GM19023 (cell line): ENCODE results near the gene ANKRD9.

Experiments
- ATAC-seq: cut with Tn5 transposase; IDR thresholded peaks from one replicate; pipeline ENCODE4 v1.9.1; 2021; ENCODE audit warnings: mild to moderate bottlenecking, moderate library complexity; ENCODE audit not compliant: unreplicated experiment

The ANKRD9 gene

DNA sequence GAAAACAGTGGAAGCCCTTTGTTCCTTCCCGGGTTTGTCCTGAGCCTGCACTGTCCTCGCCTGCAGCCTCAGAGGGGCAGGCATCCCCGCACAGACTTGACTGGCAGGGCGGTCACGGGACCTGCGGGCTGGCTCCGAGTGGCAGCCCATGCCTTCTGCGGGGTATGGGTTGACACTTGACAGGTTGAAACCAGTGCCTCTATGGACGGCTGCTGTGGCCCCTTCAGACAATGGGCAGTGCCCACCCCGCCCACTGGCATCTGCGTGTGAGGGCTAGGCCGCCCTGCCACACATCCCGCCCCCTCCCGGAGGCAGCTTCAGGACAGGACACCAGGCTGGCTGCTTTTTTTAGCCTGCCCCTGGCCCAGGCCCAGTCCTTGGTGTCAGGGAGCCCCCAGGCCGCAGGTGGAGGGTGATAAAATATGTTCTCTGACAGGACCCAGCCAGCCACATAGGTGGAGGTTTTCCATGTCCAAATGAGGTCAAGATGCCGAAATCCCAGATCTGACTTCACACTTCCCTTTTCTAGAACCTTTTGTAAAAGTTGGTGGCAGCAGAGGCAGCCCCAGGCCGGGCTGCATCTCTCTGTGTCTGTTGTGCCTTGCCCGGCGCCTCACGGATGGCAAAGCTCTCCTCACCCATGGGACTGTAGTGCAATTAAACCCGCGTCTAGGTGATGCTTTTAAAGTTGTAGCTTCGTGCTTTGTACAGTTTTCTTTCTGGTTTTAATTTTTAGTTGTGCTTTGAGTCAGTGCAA, 10.0 kb downstream of the ANKRD9 start:
- ATAC-seq = no peak

GRCh38 chr14:102498678-102499265, 10.8 kb downstream of the ANKRD9 start:
- no peak for ATAC-seq

GRCh38 chr14:102497998-102498677, 11.4 kb downstream of the ANKRD9 start:
- ATAC-seq = no peak

DNA sequence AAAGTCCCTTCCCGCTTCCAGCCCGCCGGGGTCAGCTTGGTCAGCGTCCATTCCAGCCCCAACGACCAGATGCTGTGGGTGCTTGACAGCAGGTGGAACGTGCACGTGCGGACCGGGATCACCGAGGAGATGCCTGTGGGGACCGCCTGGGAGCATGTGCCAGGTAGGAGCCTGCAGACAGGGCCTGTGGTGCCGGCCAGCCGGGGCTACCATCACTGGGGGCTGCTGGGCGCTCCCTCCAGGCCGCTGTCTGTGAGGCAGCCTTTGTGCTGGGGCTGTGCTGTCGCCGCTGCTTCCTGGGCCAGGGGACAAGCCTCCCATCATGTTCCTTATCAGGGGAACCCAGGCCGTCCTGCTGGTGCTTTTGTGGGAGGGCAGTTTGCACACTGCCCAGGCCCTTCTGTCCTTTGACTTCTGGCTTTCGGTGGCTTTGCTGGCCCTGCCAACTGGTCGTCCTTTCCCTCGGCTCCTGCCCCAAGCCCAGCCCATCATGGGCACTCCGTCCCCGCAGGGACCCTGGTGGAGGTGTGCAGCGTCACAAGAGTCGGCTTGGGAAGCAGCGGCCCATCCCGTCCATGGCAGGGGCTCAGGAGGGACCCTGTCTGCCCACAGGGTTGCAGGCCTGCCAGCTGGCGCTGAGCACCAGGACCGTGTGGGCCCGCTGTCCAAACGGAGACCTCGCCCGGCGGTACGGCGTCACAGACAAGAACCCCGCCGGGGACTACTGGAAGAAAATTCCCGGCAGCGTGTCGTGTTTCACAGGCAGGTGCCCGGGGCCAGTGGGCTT, 12.4 kb downstream of the ANKRD9 start:
- no peak for ATAC-seq

DNA sequence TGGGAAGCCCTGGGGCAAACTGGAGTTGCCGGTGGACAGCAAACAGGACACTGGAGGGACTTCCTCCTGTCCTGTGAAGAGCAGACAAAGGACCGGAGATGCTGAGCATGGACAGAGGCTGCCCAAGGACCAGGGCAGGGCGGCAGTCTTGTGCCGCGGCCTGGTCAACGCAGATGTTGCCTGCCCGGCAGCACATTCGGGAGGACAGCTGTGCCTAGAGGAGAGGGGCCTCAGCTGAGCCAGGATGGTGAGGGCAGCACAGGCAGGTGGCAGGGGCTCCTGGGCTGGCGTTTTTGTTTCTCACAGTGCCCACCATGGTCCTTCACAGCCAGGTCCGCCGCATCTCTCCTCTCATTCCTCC, 13.3 kb downstream of the ANKRD9 start:
- no peak for ATAC-seq

- no peak for ATAC-seq
These were observed 13.9 kb downstream of the ANKRD9 start for GRCh38 chr14:102495491-102496330.

DNA sequence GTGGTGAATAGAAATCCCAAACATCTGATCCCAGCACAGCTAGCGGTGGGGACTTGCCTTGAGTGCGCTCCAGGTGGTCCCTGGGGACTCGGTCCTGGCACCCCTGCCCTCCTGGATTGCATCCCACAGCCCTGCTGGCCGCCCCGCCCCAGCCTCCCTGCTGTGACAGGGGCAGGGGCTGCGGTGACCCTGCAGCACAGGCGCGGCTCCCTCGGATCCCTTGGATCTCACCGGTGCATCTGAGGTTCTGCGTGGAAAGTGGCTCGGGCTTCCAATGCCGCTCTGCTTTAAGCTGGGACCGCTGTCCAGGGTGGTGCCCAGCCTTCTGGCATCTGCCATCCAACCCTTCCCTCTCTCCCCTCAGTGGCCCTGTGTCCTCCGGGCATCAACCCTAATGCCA, 16.0 kb downstream of the ANKRD9 start:
- ATAC-seq = no peak

- ATAC-seq = no peak
These were observed 16.5 kb downstream of the ANKRD9 start for GRCh38 chr14:102493096-102493495.

- no peak for ATAC-seq
These were observed 17.1 kb downstream of the ANKRD9 start for GRCh38 chr14:102492531-102492910.

DNA sequence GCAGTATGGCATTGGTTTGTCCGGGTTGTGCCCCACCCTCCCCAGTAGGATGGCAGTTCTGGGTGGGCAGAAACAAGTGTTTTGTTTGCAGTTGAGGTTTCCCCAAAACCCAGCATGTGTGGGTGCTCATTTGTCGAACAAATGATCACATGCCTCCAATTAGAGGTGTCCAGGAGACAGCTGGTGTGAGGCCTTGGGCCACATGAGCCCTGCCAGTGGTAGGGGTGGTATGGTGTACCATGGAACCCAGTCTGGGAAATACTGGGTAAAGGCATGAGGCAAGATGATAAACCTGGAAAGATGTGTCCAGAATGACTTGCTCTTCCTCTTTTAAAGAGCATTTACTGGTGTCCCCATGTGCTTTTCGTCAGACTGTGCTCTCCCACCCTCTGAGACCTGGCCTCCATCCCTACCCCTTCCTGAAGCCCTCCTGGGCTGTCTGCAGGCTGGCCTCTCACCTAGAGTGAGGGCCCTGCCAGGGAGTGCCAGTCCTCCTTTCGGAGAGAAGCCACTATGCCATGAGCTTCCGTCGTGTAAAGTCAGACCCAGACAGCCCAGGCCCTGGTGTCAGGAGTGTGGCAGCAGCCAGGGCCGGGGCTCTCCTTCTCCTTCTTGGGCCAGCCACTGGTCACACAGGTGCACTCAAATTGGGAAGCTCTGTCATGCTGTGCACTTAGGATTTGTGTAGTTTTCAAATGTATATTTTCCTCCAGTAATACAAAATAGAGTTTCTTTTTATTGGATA, 17.6 kb downstream of the ANKRD9 start:
- no peak for ATAC-seq

GRCh38 chr14:102491366-102491765, 18.2 kb downstream of the ANKRD9 start:
- ATAC-seq = no peak

- no peak for ATAC-seq
These were observed 19.1 kb downstream of the ANKRD9 start for GRCh38 chr14:102490456-102490855.

- ATAC-seq = no peak
These were observed 22.4 kb downstream of the ANKRD9 start for GRCh38 chr14:102487204-102487577.

GRCh38 chr14:102486513-102487203, 22.9 kb downstream of the ANKRD9 start:
- ATAC-seq = no peak

- no peak for ATAC-seq
These were observed 23.7 kb downstream of the ANKRD9 start for GRCh38 chr14:102485693-102486512.

GRCh38 chr14:102484316-102484715, 25.3 kb downstream of the ANKRD9 start:
- ATAC-seq = no peak

- ATAC-seq = no peak
These were observed 27.8 kb downstream of the ANKRD9 start for GRCh38 chr14:102481791-102482238.

DNA sequence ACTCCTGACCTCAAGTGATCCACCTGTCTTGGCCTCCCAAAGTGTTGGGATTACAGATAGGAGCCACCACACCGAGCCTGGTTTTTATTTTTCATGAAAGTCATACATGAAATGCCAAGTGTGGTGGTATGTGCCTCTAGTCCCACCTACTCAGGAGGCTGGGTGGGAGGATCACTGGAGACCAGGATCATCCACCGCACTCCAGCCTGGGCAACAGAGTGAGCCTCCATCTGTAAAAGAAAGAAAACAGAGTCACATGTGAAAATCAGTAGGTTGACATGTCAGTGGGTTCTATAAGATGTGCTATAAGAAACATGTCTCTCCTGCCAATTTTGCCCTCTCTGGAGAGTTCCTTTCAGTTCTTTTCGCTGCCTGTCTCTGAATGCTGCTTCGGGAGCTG, 28.2 kb downstream of the ANKRD9 start:
- ATAC-seq = no peak
